Muscle of leg (tissue), 11 donors: ENCODE measurements around the gene VAMP5. TPM values are rescaled to one million over a fixed set of nuclear protein-coding genes. Genes with fewer than 3 reads are reported as not detected.

Experiments
- DNase-seq: peaks from one replicate; pipeline ENCODE4 v3.0.0; 2013
- H3K27ac ChIP-seq: one replicate; pipeline ENCODE4 v1.5.1; 2013; ENCODE audit warnings: mild to moderate bottlenecking, low read length, control low read depth
- H3K27me3 ChIP-seq: one replicate; pipeline ENCODE4 v1.6.1; 2013; ENCODE audit warnings: low read length; ENCODE audit not compliant: control insufficient read depth, insufficient read depth
- H3K36me3 ChIP-seq: one replicate; pipeline ENCODE4 v1.6.1; 2013; ENCODE audit warnings: low read length; ENCODE audit not compliant: control insufficient read depth, insufficient read depth
- H3K4me1 ChIP-seq: one replicate; pipeline ENCODE4 v1.6.1; 2013; ENCODE audit warnings: low read length; ENCODE audit not compliant: control insufficient read depth, insufficient read depth
- H3K4me3 ChIP-seq: one replicate; pipeline ENCODE4 v1.5.1; 2013; ENCODE audit warnings: low read length, control low read depth
- H3K9me3 ChIP-seq: replicated peaks from 2 replicates; pipeline ENCODE4 v1.6.1; 2013; ENCODE audit warnings: low read depth, low read length; ENCODE audit not compliant: control insufficient read depth
- WGBS: methylation state at CpG from one replicate; pipeline ENCODE4 v1.1.5; 2013; ENCODE audit warnings: missing lambda C conversion rate; ENCODE audit not compliant: insufficient coverage; 5-methylcytosine and 5-hydroxymethylcytosine counted together
- polyA plus RNA-seq, 8 donors: library from polyadenylated mRNA; unstranded; fragments of 120-200 nt; gene quantifications; one replicate each; pipeline versions ENCODE4 v1.2.1 to v1.2.3, GENCODE V29; 2013; ENCODE audit warnings: inconsistent platforms in 1 of 8, low replicate concordance in 1 of 8; ENCODE audit not compliant: insufficient read length in 8 of 8, insufficient read depth in 1 of 8
- total RNA-seq: library from RNA; stranded (reverse); fragments of 120-200 nt; gene quantifications from one replicate; pipeline ENCODE4 v1.2.4, GENCODE V29; 2013

The VAMP5 gene
- total and polyA plus RNA-seq, 9 donors: 18.0 to 56.2 (median 40.1) TPM

GRCh38 chr2:85561280-85562212 lies 22.7 kb upstream of the VAMP5 start, which contains the start of gene GGCX:
TSS of gene GGCX (minus strand) at chr2:85561493. CDS start at chr2:85561428, 65 bp downstream.
- peak; percentile 98 for DNase-seq
- 5% methylated on average over 45 of the region's 64 CpGs for WGBS
- H3K4me1 ChIP-seq: peaks cover 15% of the 10 kb centered on the region
- H3K27me3 ChIP-seq: no peaks in the 10 kb centered on the region
- H3K27ac ChIP-seq: peak within 1 kb of the TSS; percentile 94
- no peaks in the 10 kb centered on the region for H3K9me3 ChIP-seq
- H3K4me3 ChIP-seq: peak within 1 kb of the TSS; percentile 82
- H3K36me3 ChIP-seq: peaks cover 22% of the 10 kb centered on the region

- Histone ChIP-seq H3K9me3 (no peaks in the 10 kb centered on the region), H3K4me1 (peaks cover 15% of the 10 kb centered on the region), H3K27ac (no peak overlapping the region), H3K27me3 (no peaks in the 10 kb centered on the region), H3K36me3 (peaks cover 2% of the 10 kb centered on the region), H3K4me3 (no peak overlapping the region)
- peak; percentile 51 for DNase-seq
- 80% methylated on average over 1 of the region's 5 CpGs for WGBS
Measured at GRCh38 chr2:85564144-85564563, 20.1 kb upstream of the VAMP5 start.

DNA sequence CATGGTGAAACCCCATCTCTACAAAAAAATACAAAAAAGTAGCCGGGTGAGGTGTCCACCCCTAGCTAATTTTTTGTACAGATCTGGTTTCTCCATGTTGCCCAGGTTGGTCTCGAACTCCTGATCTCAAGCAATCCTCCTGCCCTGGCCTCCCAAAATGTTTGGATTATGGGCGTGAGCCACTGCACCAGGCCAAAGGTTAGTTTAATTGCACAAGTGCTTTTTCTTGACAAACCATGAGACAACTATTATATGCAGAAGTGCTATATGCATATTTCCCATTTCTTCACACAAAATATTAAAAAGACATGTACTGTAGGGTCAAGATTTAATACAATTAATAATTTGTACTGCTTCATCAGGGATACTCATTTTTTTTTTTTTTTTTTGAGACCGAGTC lies 18.0 kb upstream of the VAMP5 start:
- no peak overlapping the region for H3K27ac ChIP-seq
- no peaks in the 10 kb centered on the region for H3K27me3 ChIP-seq
- no peaks in the 10 kb centered on the region for H3K36me3 ChIP-seq
- WGBS: 95% methylated on average over 2 of the region's 4 CpGs
- no peak overlapping the region for H3K4me3 ChIP-seq
- no peaks in the 10 kb centered on the region for H3K9me3 ChIP-seq
- DNase-seq: no peak
- peaks cover 4% of the 10 kb centered on the region for H3K4me1 ChIP-seq

DNA sequence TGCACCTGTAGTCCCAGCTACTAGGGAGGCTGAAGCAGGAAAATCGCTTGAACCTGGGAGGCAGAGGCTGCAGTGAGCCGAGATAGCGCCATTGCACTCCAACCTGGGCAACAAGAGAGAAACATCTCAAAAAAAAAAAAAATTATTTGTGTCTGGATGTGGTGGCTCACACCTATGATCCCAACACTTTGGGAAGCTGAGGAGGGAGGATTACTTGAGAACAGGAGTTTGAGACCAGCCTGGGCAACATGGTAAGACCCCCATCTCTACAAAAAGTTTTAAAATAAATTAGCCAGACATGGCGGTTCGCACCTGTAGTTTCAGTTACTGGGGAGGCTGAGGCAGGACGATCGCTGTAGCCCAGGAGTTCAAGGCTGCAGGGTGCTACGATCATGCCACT lies 8.5 kb upstream of the VAMP5 start:
- Histone ChIP-seq H3K9me3 (no peaks in the 10 kb centered on the region), H3K4me1 (peaks cover 40% of the 10 kb centered on the region), H3K36me3 (no peaks in the 10 kb centered on the region), H3K27ac (no peak overlapping the region), H3K4me3 (no peak overlapping the region), H3K27me3 (peaks cover 2% of the 10 kb centered on the region)
- DNase-seq: no peak
- no CpG with 5 or more reads among the region's 8 CpGs for WGBS

DNA sequence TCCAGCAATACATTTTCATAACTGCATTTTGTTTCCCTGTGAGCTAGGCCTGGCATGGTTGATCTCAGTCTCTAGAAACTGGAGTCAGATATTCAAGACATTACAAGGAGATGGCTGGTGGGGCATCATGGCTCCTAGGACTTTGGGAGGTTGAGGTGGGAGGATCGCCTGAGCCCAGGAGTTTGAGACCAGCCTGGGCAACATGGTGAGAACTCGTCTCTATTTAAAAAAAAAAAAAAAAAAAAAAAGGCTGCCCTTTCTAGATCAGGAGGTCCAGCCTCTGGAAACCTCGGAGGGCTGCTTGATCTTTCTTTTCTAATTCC lies 7.2 kb upstream of the VAMP5 start:
- H3K4me1 ChIP-seq: peaks cover 40% of the 10 kb centered on the region
- H3K27ac ChIP-seq: peak overlapping the region; percentile 88
- whole genome bisulfite sequencing: no CpG with 5 or more reads among the region's 3 CpGs
- peaks cover 2% of the 10 kb centered on the region for H3K27me3 ChIP-seq
- no peak for DNase-seq
- H3K4me3 ChIP-seq: no peak overlapping the region
- no peaks in the 10 kb centered on the region for H3K9me3 ChIP-seq
- H3K36me3 ChIP-seq: no peaks in the 10 kb centered on the region

GRCh38 chr2:85577386-85578242 lies 6.6 kb upstream of the VAMP5 start, which contains the start of gene VAMP8:
TSS of gene VAMP8 (plus strand) at chr2:85577586. CDS start at chr2:85577647, 61 bp downstream.
- H3K36me3 ChIP-seq: no peaks in the 10 kb centered on the region
- peak within 1 kb of the TSS; percentile 88 for H3K27ac ChIP-seq
- peaks cover 40% of the 10 kb centered on the region for H3K4me1 ChIP-seq
- 35% methylated on average over 9 of the region's 19 CpGs for WGBS
- peaks cover 2% of the 10 kb centered on the region for H3K27me3 ChIP-seq
- peak within 1 kb of the TSS; percentile 25 for H3K4me3 ChIP-seq
- no peaks in the 10 kb centered on the region for H3K9me3 ChIP-seq
- DNase-seq: peak; percentile 51

DNA sequence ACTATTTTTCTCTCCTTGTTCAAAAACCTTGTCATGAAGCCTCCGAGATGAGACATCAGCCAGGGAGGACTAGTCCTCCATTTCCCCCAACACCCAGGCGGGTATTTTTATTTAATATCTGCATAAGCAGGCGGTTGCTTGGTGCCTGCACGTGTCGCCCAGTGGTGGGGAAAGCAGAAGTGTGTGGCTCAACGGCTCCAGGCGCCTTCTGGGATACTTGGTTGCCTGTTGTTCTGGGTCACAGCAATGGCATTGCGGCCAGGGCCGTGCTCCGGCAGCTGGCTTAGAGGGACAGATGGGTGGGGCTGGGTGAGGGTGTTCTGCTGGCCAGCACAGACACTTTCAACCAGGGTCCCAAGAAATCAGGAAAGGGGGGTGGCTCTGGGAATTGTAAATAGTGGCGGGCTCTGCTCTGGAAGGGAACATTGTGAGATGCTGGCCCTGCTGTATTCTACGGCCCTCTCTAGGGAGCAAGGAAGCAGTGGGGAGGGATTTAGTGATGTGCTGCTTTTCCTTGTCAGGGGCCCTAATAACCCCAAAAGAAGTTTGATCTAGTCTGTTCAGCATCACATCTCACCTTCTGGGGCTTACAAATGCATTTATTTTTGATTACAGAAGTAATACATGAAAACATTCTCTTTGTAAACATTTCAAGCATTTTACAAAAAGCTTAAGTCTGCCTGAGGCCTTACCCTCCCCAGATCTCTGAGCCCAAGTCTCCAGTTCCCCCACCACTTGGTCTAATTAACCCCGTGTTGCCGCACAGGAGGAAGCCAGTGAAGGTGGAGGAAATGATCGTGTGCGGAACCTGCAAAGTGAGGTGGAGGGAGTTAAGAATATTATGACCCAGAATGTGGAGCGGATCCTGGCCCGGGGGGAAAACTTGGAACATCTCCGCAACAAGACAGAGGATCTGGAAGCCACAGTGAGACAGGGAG lies 5.7 kb upstream of the VAMP5 start:
- no peaks in the 10 kb centered on the region for H3K9me3 ChIP-seq
- peak overlapping the region; percentile 88 for H3K27ac ChIP-seq
- no peaks in the 10 kb centered on the region for H3K36me3 ChIP-seq
- no peak overlapping the region for H3K4me3 ChIP-seq
- H3K27me3 ChIP-seq: peaks cover 2% of the 10 kb centered on the region
- peak; percentile 59 for DNase-seq
- WGBS: 37% methylated on average over 10 of the region's 19 CpGs
- peaks cover 40% of the 10 kb centered on the region for H3K4me1 ChIP-seq

GRCh38 chr2:85579266-85579935 lies 4.8 kb upstream of the VAMP5 start:
- peaks cover 2% of the 10 kb centered on the region for H3K27me3 ChIP-seq
- peak overlapping the region; percentile 88 for H3K27ac ChIP-seq
- H3K9me3 ChIP-seq: no peaks in the 10 kb centered on the region
- H3K4me1 ChIP-seq: peaks cover 42% of the 10 kb centered on the region
- peak; percentile 65 for DNase-seq
- WGBS: 33% methylated on average over 4 of the region's 6 CpGs
- no peak overlapping the region for H3K4me3 ChIP-seq
- H3K36me3 ChIP-seq: no peaks in the 10 kb centered on the region

- Histone ChIP-seq H3K36me3 (no peaks in the 10 kb centered on the region), H3K9me3 (no peaks in the 10 kb centered on the region), H3K27ac (no peak overlapping the region), H3K4me1 (peaks cover 50% of the 10 kb centered on the region), H3K27me3 (peaks cover 2% of the 10 kb centered on the region), H3K4me3 (no peak overlapping the region)
- 100% methylated on average over 1 of the region's 3 CpGs for WGBS
- DNase-seq: no peak
Measured at GRCh38 chr2:85580206-85580605, 4.0 kb upstream of the VAMP5 start.
